Kidney (tissue), 14 donors: ENCODE measurements around the gene DZIP1. TPM values are rescaled to one million over a fixed set of nuclear protein-coding genes. Genes with fewer than 3 reads are reported as not detected.

Experiments used
- DNase-seq, 5 donors: peaks; one replicate each; pipeline ENCODE4 v3.0.0-alpha.2; 2013 to 2020
- FAIRE-seq: peaks from 2 replicates; lab custom pipeline; 2012; peaks lifted over from hg19 to GRCh38; lab: Jason Lieb, UNC
- H3K27ac ChIP-seq, 2 donors: one replicate each; pipeline ENCODE4 v1.7.0; 2013; ENCODE audit warnings: low read depth in 2 of 2, low read length in 2 of 2, inconsistent platforms in 1 of 2
- H3K27me3 ChIP-seq: one replicate; pipeline ENCODE4 v1.7.1; 2013; ENCODE audit warnings: low read length, inconsistent platforms; ENCODE audit not compliant: control insufficient read depth, insufficient read depth
- H3K36me3 ChIP-seq, 3 donors: one replicate each; pipeline versions ENCODE4 v1.7.0 to v1.7.1; 2013; ENCODE audit warnings: low read length in 3 of 3, control low read depth in 1 of 3, inconsistent platforms in 1 of 3; ENCODE audit not compliant: insufficient read depth in 3 of 3, control insufficient read depth in 2 of 3
- H3K4me1 ChIP-seq, 3 donors: one replicate each; pipeline versions ENCODE4 v1.7.0 to v1.7.1; 2013; ENCODE audit warnings: low read length in 3 of 3, inconsistent platforms in 1 of 3, low read depth in 1 of 3; ENCODE audit not compliant: control insufficient read depth in 2 of 3, insufficient read depth in 2 of 3
- H3K4me3 ChIP-seq, 3 donors: one replicate each; pipeline versions ENCODE4 v1.7.0 to v1.8.1; 2013; ENCODE audit warnings: low read length in 3 of 3, control low read depth in 1 of 3, inconsistent platforms in 1 of 3
- H3K9ac ChIP-seq, 3 donors: one replicate each; pipeline versions ENCODE4 v1.7.0 to v1.7.1; 2013; ENCODE audit warnings: low read length in 3 of 3, control low read depth in 1 of 3, inconsistent platforms in 1 of 3
- H3K9me3 ChIP-seq, 3 donors: one replicate each; pipeline versions ENCODE4 v1.7.0 to v1.7.1; 2013; ENCODE audit warnings: low read length in 3 of 3, control low read depth in 1 of 3, inconsistent platforms in 1 of 3; ENCODE audit not compliant: control insufficient read depth in 2 of 3, insufficient read depth in 1 of 3
- CTCF ChIP-seq: IDR thresholded peaks from 3 replicates; pipeline ENCODE4 v1.5.1; 2012; ENCODE audit warnings: mild to moderate bottlenecking, moderate library complexity, borderline replicate concordance; ENCODE audit not compliant: insufficient read depth; ENCODE audit errors: extremely low read depth
- intact Hi-C: fragments of 100-400 bp; cut with DNase I; formaldehyde crosslinking; loops from one replicate; pipeline ENCODE4 v1.11.1; 2022
- polyA plus RNA-seq: library from polyadenylated mRNA; stranded (reverse); fragments of 350-450 nt; fragmentation: Illumina TruSeq; extraction: RNeasy Lipid Tissue Mini Kit (QIAGEN cat#74804); gene quantifications from one replicate; pipeline ENCODE4 v1.2.3, GENCODE V29; 2014; ENCODE audit warnings: low read depth, low replicate concordance; ENCODE audit not compliant: insufficient read depth
- total RNA-seq: library from RNA; stranded (reverse); fragmentation: NEBNext Ultra II Directional; extraction: Animal tissue kit (Norgen Biotek cat#: 25700); gene quantifications from one replicate; pipeline ENCODE4 v1.2.1, GENCODE V29; 2021
- donor health status: control.
- donor health status: control.
- donor health status: control.
- donor health status: control.
- donor health status: control.
- donor health status: DM: yes; HTN: yes; CAD: no.
- donor health status: Normal renal cell carcinoma (clear cell type).

Gene DZIP1
- total and polyA plus RNA-seq, 2 donors from 2014 or later: 26.7 to 41.4 TPM

- peaks cover 0 to 12% (median 0%) of the 10 kb centered on the region in 3 donors for H3K36me3 ChIP-seq
- no peak overlapping the region for H3K4me3 ChIP-seq
- H3K27me3 ChIP-seq: no peaks in the 10 kb centered on the region
- no peak for FAIRE-seq
- intact Hi-C loops: no loop called here
- H3K27ac ChIP-seq: no peak overlapping the region
- no peaks in the 10 kb centered on the region for H3K9me3 ChIP-seq
- TF ChIP-seq CTCF: no peak
- H3K9ac ChIP-seq: no peak overlapping the region
- no peak for DNase-seq
- H3K4me1 ChIP-seq: no peaks in the 10 kb centered on the region
These were observed 79.7 kb downstream of the DZIP1 start for GRCh38 chr13:95564733-95565291.

GRCh38 chr13:95564091-95564490 is 80.4 kb downstream of the DZIP1 start:
- FAIRE-seq: no peak
- no peaks in the 10 kb centered on the region for H3K4me1 ChIP-seq
- no peak overlapping the region for H3K27ac ChIP-seq
- peaks cover 0 to 12% (median 0%) of the 10 kb centered on the region in 3 donors for H3K36me3 ChIP-seq
- H3K9ac ChIP-seq: no peak overlapping the region
- no peak overlapping the region for H3K4me3 ChIP-seq
- no peak for TF ChIP-seq CTCF
- intact Hi-C loops: no loop called here
- DNase-seq: no peak
- H3K9me3 ChIP-seq: no peaks in the 10 kb centered on the region
- no peaks in the 10 kb centered on the region for H3K27me3 ChIP-seq

GRCh38 chr13:95560387-95560786 is 84.1 kb downstream of the DZIP1 start:
- TF ChIP-seq CTCF: no peak
- no peak overlapping the region for H3K9ac ChIP-seq
- DNase-seq (no peak), FAIRE-seq (no peak)
- no peak overlapping the region for H3K4me3 ChIP-seq
- peaks cover 0 to 5% (median 0%) of the 10 kb centered on the region in 3 donors for H3K36me3 ChIP-seq
- intact Hi-C loops: no loop called here
- H3K9me3 ChIP-seq: no peaks in the 10 kb centered on the region
- no peak overlapping the region for H3K27ac ChIP-seq
- H3K4me1 ChIP-seq: no peaks in the 10 kb centered on the region
- H3K27me3 ChIP-seq: no peaks in the 10 kb centered on the region

GRCh38 chr13:95559100-95559499 is 85.4 kb downstream of the DZIP1 start:
- peaks cover 0 to 4% (median 0%) of the 10 kb centered on the region in 3 donors for H3K36me3 ChIP-seq
- DNase-seq (no peak), FAIRE-seq (no peak)
- H3K9me3 ChIP-seq: no peaks in the 10 kb centered on the region
- no peak for TF ChIP-seq CTCF
- no peaks in the 10 kb centered on the region for H3K27me3 ChIP-seq
- intact Hi-C loops: no loop called here
- no peak overlapping the region for H3K9ac ChIP-seq
- no peaks in the 10 kb centered on the region for H3K4me1 ChIP-seq
- H3K4me3 ChIP-seq: no peak overlapping the region
- H3K27ac ChIP-seq: no peak overlapping the region
